ENCODE measurements around the gene MED13L. TPM values are rescaled to one million over a fixed set of nuclear protein-coding genes. Genes with fewer than 3 reads are reported as not detected.

The MED13L gene
- total RNA-seq, 2 experiments from 2014 or later: 203 to 208 TPM

DNA sequence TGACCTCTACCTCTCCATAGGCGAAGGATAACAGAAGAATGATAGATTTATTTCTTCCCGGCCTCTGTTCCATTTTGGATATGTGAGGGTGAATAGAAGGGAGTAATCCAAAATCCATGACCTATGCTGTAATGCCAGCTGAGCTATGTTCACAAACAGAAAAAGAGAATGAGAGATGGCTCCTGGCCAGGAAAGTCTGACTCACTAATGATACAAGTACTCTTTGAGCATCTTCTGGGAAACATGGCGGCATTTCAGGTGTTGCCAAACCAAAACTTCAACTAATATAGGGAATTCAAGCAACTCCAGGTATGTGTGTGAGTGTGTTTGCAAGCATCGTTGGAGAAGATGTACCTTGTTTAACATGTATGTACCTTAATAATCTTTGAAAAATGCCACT lies 55.1 kb downstream of the MED13L start:
- no peaks in the 10 kb centered on the region for H3K4me1 ChIP-seq (ENCODE audit: insufficient read depth, low read length)
- no peaks in the 10 kb centered on the region for H3K9me3 ChIP-seq (ENCODE audit: control insufficient read depth in 1 of 2, insufficient read depth in 1 of 2, low read length in 2 of 2)
- TF ChIP-seq, protein P1, sequence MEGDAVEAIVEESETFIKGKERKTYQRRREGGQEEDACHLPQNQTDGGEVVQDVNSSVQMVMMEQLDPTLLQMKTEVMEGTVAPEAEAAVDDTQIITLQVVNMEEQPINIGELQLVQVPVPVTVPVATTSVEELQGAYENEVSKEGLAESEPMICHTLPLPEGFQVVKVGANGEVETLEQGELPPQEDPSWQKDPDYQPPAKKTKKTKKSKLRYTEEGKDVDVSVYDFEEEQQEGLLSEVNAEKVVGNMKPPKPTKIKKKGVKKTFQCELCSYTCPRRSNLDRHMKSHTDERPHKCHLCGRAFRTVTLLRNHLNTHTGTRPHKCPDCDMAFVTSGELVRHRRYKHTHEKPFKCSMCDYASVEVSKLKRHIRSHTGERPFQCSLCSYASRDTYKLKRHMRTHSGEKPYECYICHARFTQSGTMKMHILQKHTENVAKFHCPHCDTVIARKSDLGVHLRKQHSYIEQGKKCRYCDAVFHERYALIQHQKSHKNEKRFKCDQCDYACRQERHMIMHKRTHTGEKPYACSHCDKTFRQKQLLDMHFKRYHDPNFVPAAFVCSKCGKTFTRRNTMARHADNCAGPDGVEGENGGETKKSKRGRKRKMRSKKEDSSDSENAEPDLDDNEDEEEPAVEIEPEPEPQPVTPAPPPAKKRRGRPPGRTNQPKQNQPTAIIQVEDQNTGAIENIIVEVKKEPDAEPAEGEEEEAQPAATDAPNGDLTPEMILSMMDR (IDR thresholded peaks at IDR 0.05): no peak
- DNase-seq: peak in 1 of 14 experiments; percentile 50
- peaks cover 48% of the 10 kb centered on the region for H3K4me1 Mint-ChIP-seq (ENCODE audit: low read depth)
- H3K27me3 Mint-ChIP-seq: no peaks in the 10 kb centered on the region
- H3K27ac ChIP-seq (ENCODE audit: low read depth in 1 of 2, low read length in 2 of 2): no peak overlapping the region
- H3K9me3 Mint-ChIP-seq: no peaks in the 10 kb centered on the region
- POLR2A ChIA-PET: no interaction called here
- peaks cover 5% of the 10 kb centered on the region for H3K36me3 ChIP-seq (ENCODE audit: insufficient read depth, low read length)
- intact Hi-C loops (cut with DNase I, micrococcal nuclease): no loop called here
- peaks cover 28% of the 10 kb centered on the region for H3K36me3 Mint-ChIP-seq (ENCODE audit: low read depth)
- no peak overlapping the region for H3K4me3 ChIP-seq (ENCODE audit: low read length)
- ATAC-seq (ENCODE audit: poor library complexity): no peak
- H3K4me3 Mint-ChIP-seq: no peak overlapping the region
- H3K27me3 ChIP-seq (ENCODE audit: control insufficient read depth in 1 of 2, insufficient read depth in 2 of 2, low read length in 2 of 2): no peaks in the 10 kb centered on the region
- no peak overlapping the region for H3K27ac Mint-ChIP-seq
- CTCF ChIA-PET: no interaction called here

DNA sequence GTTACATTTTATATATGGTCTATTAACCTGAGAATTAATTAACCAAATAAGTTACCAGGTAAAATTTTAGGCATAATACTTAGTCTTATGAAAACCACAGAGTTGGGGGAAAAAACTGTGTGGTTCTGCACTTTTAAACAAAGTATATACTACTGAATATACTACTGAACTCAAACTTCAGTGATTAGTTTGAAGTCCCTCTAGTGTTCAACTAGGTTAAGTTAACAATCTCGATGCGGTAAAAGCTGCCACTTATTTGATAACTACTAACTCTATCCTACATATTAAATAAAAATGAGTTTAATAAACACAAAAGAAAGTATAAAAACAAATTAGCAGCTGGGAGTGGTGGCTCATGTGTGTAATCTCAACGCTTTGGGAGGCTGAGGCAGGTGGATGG lies 56.7 kb downstream of the MED13L start:
- TF ChIP-seq, protein P1 (IDR thresholded peaks at IDR 0.05): no peak
- no peak overlapping the region for H3K27ac ChIP-seq (ENCODE audit: low read depth in 1 of 2, low read length in 2 of 2)
- H3K36me3 Mint-ChIP-seq (ENCODE audit: low read depth): peaks cover 16% of the 10 kb centered on the region
- DNase-seq: no peak
- no peak for ATAC-seq (ENCODE audit: poor library complexity)
- no peaks in the 10 kb centered on the region for H3K9me3 ChIP-seq (ENCODE audit: control insufficient read depth in 1 of 2, insufficient read depth in 1 of 2, low read length in 2 of 2)
- no peak overlapping the region for H3K4me3 ChIP-seq (ENCODE audit: low read length)
- no peak overlapping the region for H3K27ac Mint-ChIP-seq
- ChIA-PET CTCF (no interaction called here), POLR2A (interaction anchor here (0.6 kb wide), 1 partner anchor 339 kb away, joined by 3 read pairs; no protein-coding TSS in a partner anchor)
- intact Hi-C loops (cut with DNase I, micrococcal nuclease): no loop called here
- no peaks in the 10 kb centered on the region for H3K27me3 ChIP-seq (ENCODE audit: control insufficient read depth in 1 of 2, insufficient read depth in 2 of 2, low read length in 2 of 2)
- peaks cover 5% of the 10 kb centered on the region for H3K36me3 ChIP-seq (ENCODE audit: insufficient read depth, low read length)
- no peaks in the 10 kb centered on the region for H3K4me1 ChIP-seq (ENCODE audit: insufficient read depth, low read length)
- H3K9me3 Mint-ChIP-seq: no peaks in the 10 kb centered on the region
- no peaks in the 10 kb centered on the region for H3K27me3 Mint-ChIP-seq
- H3K4me3 Mint-ChIP-seq: no peak overlapping the region
- peaks cover 59% of the 10 kb centered on the region for H3K4me1 Mint-ChIP-seq (ENCODE audit: low read depth)

DNA sequence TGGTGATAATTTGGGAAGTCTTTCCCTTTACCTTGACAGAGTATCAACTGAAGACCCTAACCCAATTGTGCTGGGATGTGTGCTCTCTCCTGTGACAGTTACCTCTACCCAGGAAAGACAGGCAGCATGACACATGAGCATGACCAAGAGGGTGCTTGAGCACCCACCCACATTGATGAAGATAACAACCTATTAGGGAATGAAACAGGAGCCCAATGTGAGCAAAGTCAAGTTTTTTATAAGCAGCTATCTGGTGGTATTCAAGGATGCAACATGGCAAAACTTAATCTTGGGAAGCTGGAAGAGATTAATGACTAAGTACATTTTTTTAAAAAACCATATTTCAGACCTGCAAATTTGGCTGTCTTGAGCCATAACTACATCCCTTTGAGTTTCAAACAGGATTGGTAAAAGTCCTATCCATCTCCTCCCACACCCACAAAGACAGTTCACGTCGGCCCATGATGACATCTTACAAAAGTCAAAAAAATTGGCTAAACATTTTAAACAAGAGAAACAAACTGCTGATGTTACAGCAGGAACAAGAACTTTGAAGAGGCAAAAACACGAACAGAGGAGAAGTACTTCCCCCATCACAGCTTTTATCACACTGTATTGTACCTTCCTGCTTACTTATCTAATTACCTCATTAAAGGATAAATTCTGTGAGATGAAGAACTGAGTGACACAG lies 60.3 kb downstream of the MED13L start:
- H3K36me3 ChIP-seq (ENCODE audit: insufficient read depth, low read length): no peaks in the 10 kb centered on the region
- Mint-ChIP-seq H3K27ac (peak overlapping the region; percentile 16), H3K27me3 (no peaks in the 10 kb centered on the region), H3K9me3 (no peaks in the 10 kb centered on the region), H3K4me1 (ENCODE audit: low read depth) (peaks cover 62% of the 10 kb centered on the region), H3K4me3 (peak overlapping the region; percentile 3), H3K36me3 (ENCODE audit: low read depth) (no peaks in the 10 kb centered on the region)
- TF ChIP-seq, protein P1 (IDR thresholded peaks at IDR 0.05): no peak
- DNase-seq (no peak), ATAC-seq (ENCODE audit: poor library complexity) (no peak)
- no peak overlapping the region for H3K4me3 ChIP-seq (ENCODE audit: low read length)
- H3K27me3 ChIP-seq (ENCODE audit: control insufficient read depth in 1 of 2, insufficient read depth in 2 of 2, low read length in 2 of 2): no peaks in the 10 kb centered on the region
- H3K9me3 ChIP-seq (ENCODE audit: control insufficient read depth in 1 of 2, insufficient read depth in 1 of 2, low read length in 2 of 2): no peaks in the 10 kb centered on the region
- ChIA-PET POLR2A (no interaction called here), CTCF (no interaction called here)
- intact Hi-C loops (cut with DNase I, micrococcal nuclease): no loop called here
- no peak overlapping the region for H3K27ac ChIP-seq (ENCODE audit: low read depth in 1 of 2, low read length in 2 of 2)
- H3K4me1 ChIP-seq (ENCODE audit: insufficient read depth, low read length): no peaks in the 10 kb centered on the region
